ENCODE measurements around the gene SRSF3.
"Not testable (repeated sequence)": the region's sequence is repeated elsewhere in the genome, so short reads cannot be mapped to it uniquely, and the experiment has no call there.

Gene SRSF3

DNA sequence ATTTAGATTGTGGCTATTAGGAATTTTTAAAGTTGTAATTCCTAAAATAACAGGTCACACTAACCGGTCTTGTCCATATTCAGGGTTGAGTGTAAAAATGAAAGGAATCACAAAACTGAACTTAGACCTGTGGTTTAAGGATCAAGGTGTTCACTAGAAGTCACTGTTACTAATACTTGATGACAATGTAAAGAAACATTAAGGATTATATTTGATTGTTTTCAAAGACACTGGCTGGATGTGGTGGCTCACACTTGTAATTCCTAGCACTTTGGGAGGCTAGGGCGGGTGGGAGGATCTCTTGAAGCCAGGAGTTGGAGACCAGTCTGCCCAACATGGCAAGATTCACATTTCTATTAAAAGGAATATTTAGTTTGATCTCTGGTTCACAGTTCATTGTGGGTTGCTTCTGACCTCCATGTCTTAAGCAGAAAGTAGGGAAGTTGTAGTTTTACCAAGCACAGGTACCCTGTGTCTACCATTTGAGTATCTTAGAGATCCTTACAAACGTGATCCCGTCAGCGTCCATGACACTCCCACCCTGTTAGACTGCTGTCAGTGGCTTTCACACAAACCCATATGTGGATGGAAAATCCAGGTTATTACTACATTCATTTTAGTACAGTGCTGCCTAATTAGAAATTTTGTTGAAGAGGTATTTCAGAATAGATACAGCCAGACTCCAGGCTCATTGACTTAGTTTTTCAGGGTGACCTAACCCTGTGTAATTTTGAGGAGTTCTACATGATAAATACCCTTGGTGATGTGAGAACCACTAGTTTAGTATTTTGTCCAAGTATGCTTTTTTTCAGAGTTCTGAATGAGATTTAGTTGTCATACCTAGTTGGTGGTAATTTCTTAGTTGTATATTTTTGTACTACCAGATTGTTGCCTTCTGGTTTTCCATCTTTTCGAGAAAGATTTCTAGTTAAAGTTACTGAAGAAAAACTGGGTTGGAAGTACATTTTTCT is 10.2 kb downstream of the SRSF3 start:
- no peaks in the 10 kb centered on the region for H3K27me3 ChIP-seq (ENCODE audit: insufficient read depth, low read depth, severe bottlenecking)
- TF ChIP-seq, protein P1, sequence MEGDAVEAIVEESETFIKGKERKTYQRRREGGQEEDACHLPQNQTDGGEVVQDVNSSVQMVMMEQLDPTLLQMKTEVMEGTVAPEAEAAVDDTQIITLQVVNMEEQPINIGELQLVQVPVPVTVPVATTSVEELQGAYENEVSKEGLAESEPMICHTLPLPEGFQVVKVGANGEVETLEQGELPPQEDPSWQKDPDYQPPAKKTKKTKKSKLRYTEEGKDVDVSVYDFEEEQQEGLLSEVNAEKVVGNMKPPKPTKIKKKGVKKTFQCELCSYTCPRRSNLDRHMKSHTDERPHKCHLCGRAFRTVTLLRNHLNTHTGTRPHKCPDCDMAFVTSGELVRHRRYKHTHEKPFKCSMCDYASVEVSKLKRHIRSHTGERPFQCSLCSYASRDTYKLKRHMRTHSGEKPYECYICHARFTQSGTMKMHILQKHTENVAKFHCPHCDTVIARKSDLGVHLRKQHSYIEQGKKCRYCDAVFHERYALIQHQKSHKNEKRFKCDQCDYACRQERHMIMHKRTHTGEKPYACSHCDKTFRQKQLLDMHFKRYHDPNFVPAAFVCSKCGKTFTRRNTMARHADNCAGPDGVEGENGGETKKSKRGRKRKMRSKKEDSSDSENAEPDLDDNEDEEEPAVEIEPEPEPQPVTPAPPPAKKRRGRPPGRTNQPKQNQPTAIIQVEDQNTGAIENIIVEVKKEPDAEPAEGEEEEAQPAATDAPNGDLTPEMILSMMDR (IDR thresholded peaks at IDR 0.05; ENCODE audit: low read depth, low read length), result no peak
- H3K4me3 ChIP-seq (ENCODE audit: low read depth, low read length), result no peak overlapping the region
- no peak overlapping the region for H3K27ac ChIP-seq
- no peaks in the 10 kb centered on the region for H3K9me3 ChIP-seq (ENCODE audit: severe bottlenecking)
- DNase-seq, result no peak
- H3K36me3 ChIP-seq, result peaks cover 97% of the 10 kb centered on the region

DNA sequence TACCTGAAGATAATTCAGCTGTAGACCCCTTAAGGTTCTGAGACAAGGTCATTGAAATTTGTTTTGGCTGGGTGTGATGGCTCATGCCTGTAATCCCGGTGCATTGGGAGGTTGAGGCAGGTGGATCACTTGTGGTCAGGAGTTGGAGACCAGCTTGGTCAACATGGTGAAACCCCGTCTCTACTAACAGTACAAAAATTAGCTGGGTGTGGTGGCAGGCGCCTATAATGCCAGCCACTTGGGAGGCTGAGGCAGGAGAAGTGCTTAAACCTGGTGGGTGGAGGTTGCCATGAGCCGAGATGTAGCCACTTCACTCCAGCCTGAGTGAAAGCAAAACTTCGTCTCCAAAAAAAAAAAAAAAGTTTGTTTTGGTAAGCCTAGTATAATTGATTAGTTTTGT is 11.0 kb downstream of the SRSF3 start:
- H3K27me3 ChIP-seq (ENCODE audit: insufficient read depth, low read depth, severe bottlenecking), result no peaks in the 10 kb centered on the region
- TF ChIP-seq, protein P1 (IDR thresholded peaks at IDR 0.05; ENCODE audit: low read depth, low read length), result no peak
- no peak overlapping the region for H3K4me3 ChIP-seq (ENCODE audit: low read depth, low read length)
- no peak for DNase-seq
- H3K36me3 ChIP-seq, result peaks cover 97% of the 10 kb centered on the region
- H3K9me3 ChIP-seq (ENCODE audit: severe bottlenecking), result no peaks in the 10 kb centered on the region
- H3K27ac ChIP-seq, result no peak overlapping the region

DNA sequence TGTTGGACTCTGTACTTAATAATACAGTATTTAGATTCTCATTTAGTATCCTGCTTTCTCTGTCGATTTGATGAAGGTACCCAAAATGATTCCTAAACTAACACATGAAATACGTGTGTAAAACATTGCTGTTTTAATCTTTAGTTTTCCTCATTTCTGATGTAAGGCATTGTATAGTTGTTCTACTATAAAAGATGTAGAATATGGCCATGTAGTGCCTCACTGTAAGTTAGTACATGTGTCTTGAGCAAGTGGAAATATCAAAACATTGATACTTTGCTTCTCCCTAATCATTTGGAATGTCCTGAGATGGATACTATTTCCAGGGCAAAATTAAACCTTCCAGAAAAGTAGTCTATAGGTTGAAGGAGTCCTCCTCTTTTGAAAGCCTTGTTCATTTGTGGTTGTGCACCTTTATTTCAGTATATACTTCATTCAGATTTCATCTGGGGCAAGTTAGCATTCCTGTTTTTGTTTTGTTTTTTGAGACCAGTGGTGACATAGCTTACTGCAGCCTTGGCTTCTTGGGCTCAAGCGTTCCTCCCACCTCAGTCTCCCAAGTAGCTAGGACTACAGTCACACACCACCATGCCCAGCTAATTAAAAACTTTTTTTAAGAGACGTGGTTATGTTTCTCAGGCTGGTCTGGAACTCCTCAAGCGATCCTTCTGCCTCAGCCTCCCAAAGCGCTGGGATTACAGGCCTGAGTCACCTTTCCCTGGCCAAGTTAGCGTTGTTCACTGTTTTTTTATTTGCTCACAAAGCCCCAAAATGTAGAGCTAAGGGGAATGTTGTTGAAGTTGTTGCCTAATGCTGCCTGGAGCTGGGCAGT is 11.6 kb downstream of the SRSF3 start:
- peaks cover 97% of the 10 kb centered on the region for H3K36me3 ChIP-seq

DNA sequence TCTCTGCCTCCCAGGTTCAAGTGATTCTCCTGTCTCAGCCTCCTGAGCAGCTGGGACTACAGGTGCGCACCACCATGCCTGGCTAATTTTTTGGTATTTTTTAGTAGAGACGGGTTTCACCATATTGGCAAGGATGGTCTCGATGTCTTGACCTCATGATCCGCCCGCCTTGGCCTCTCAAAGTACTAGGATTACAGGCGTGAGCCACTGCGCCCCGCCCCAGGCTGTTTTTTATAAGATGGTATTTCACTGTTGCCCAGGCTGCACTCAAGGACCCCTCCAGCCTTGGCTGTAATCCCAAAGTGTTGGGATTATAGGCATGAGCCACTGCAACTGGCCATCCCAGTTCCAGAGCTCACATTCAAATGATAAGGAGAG is 13.1 kb downstream of the SRSF3 start:
- not testable (repeated sequence) for H3K4me3 ChIP-seq (ENCODE audit: low read depth, low read length); H3K27me3 ChIP-seq (ENCODE audit: insufficient read depth, low read depth, severe bottlenecking); H3K9me3 ChIP-seq (ENCODE audit: severe bottlenecking)
- H3K27ac ChIP-seq, result peak overlapping the region; percentile 43
- H3K36me3 ChIP-seq, result peaks cover 98% of the 10 kb centered on the region
- DNase-seq, result peak; percentile 73

More for the DNA sequence above, 11.6 kb downstream of the SRSF3 start:
- TF ChIP-seq, protein P1 (IDR thresholded peaks at IDR 0.05; ENCODE audit: low read depth, low read length), result no peak
- Histone ChIP-seq H3K27me3 (ENCODE audit: insufficient read depth, low read depth, severe bottlenecking) (no peaks in the 10 kb centered on the region), H3K27ac (no peak overlapping the region), H3K4me3 (ENCODE audit: low read depth, low read length) (no peak overlapping the region), H3K9me3 (ENCODE audit: severe bottlenecking) (no peaks in the 10 kb centered on the region)
- DNase-seq, result no peak

DNA sequence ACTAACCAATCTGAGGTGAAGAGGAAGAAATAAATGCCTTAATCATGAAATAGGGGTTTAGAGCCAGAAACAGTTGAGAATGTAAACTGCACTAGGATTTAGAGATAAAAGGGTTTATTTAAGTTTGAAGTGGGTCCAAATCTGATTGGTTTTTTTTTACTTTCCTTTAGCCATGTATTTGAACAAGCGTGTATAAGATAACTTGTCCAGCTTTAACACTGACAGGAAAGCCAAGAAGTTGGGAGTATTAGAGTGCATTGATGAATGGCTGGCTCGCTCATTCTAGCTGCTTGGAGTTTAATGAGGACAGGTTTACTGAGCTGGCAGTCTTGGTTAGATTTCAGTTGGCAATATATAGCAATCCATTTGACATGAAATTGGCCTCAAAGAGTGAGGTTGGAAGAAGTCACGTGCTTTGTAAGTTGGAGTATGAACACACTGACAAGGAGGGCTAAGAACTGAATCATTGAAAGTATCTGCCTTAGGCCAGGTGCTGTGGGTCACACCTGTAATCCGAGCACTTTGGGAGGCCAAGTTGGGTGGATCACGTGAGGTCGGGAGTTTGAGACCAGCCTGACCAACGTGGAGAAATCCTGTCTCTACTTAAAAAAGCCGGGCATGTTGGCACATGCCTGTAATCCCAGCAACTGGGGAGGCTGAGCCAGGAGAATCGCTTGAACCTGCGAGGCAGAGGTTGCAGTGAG is 13.7 kb downstream of the SRSF3 start:
- Histone ChIP-seq H3K27me3 (ENCODE audit: insufficient read depth, low read depth, severe bottlenecking) (no peaks in the 10 kb centered on the region), H3K27ac (peak overlapping the region; percentile 43), H3K4me3 (ENCODE audit: low read depth, low read length) (no peak overlapping the region), H3K36me3 (peaks cover 98% of the 10 kb centered on the region), H3K9me3 (ENCODE audit: severe bottlenecking) (no peaks in the 10 kb centered on the region)
- peak; percentile 86 for DNase-seq
- TF ChIP-seq, protein P1 (IDR thresholded peaks at IDR 0.05; ENCODE audit: low read depth, low read length), result no peak

Data from WERI-Rb-1 (cell line).